Glutamatergic neuron (in vitro differentiated cells): ENCODE results near the gene ASF1A. TPM values are rescaled to one million over a fixed set of nuclear protein-coding genes. Genes with fewer than 3 reads are reported as not detected.

Experiments
- DNase-seq: peaks from one replicate; pipeline ENCODE4 v3.0.0; 2022
- H3K27ac Mint-ChIP-seq: one replicate; pipeline ENCODE4 v1.8.0; 2020; ENCODE audit warnings: mild to moderate bottlenecking, mixed read lengths, inconsistent platforms; ENCODE audit not compliant: unreplicated experiment
- H3K27me3 Mint-ChIP-seq: one replicate; pipeline ENCODE4 v1.8.0; 2020; ENCODE audit warnings: mild to moderate bottlenecking, moderate library complexity, mixed read lengths, inconsistent platforms; ENCODE audit not compliant: unreplicated experiment
- H3K36me3 Mint-ChIP-seq: one replicate; pipeline ENCODE4 v1.8.0; 2020; ENCODE audit warnings: mild to moderate bottlenecking, mixed read lengths, inconsistent platforms; ENCODE audit not compliant: unreplicated experiment
- H3K4me1 Mint-ChIP-seq: one replicate; pipeline ENCODE4 v1.8.0; 2020; ENCODE audit warnings: mild to moderate bottlenecking, low read depth, mixed read lengths, inconsistent platforms; ENCODE audit not compliant: unreplicated experiment
- H3K4me3 Mint-ChIP-seq: one replicate; pipeline ENCODE4 v1.8.0; 2020; ENCODE audit warnings: mild to moderate bottlenecking, mixed read lengths, inconsistent platforms; ENCODE audit not compliant: unreplicated experiment
- H3K9me3 Mint-ChIP-seq: one replicate; pipeline ENCODE4 v1.8.0; 2020; ENCODE audit warnings: mild to moderate bottlenecking, moderate library complexity, mixed read lengths, inconsistent platforms; ENCODE audit not compliant: unreplicated experiment
- long read RNA-seq: library from polyadenylated mRNA; unstranded; transcript quantifications from one replicate; pipeline ENCODE4 v2.0.0, GENCODE V29; 2020; ENCODE audit not compliant: unreplicated experiment
- total RNA-seq: library from RNA; stranded (reverse); fragmentation: NEBNext Ultra II Directional; extraction: Animal tissue kit (Norgen Biotek cat#: 25700); gene quantifications from one replicate; pipeline ENCODE4 v1.2.1, GENCODE V29; 2021; ENCODE audit not compliant: unreplicated experiment
- TF ChIP-seq, protein P1 (sequence below): fragments of 200-600 bp; sonication (generic); IDR thresholded peaks from one replicate; pipeline ENCODE4 v1.5.0; 2021; ENCODE audit not compliant: partially characterized antibody, unreplicated experiment

The ASF1A gene
- 56.1 TPM for total RNA-seq
- long read RNA-seq, transcript ASF1A-201 (4 exons, 2,362 nt), result major isoform, 46 of 52 reads
- long read RNA-seq, partial matches to known transcripts, result 5 of 52 reads
- long read RNA-seq, other reads (novel, unspliced or antisense), result 1 of 52 reads

DNA sequence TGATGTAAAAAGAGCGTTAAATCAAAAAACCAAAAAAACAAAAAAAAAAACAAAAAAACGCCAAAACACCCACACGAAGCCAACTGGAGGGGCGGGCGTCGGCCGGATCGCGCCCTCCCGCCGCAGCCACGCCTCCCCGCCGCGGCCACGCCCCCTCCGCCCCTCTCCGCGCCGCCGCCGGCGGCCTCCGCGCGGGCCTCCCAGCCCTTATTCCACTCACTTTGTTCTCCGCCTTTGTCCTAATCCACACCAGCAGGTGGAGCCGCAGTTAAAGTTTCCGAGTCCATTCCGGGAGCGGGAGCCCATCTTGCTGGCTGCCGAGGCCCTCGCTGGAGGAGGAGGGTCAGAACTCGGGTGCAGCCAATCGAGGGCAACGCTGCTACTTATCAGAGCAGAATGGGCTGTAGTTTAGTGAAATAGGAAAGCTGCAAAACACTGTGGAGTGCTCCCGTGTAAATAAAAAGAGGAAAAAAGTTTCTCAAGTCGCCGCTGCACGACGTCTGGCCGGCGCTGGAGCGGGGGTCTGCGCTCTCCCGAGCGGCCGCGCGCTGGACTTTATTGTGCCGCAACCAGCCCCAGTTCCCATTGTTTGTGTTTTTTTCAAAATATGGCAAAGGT lies at the start of gene ASF1A:
ASF1A (plus strand) TSS at position 346 of the 618 bp plus-strand sequence; CDS start at position 608, 262 bp downstream.
- Mint-ChIP-seq H3K27ac (peak within 1 kb of the TSS; percentile 99), H3K9me3 (peaks cover 13% of the 10 kb centered on the region), H3K27me3 (peaks cover 9% of the 10 kb centered on the region), H3K4me3 (peak within 1 kb of the TSS; percentile 95), H3K4me1 (peaks cover 38% of the 10 kb centered on the region), H3K36me3 (no peaks in the 10 kb centered on the region)
- DNase-seq, result peak; percentile 95
- TF ChIP-seq, protein P1, sequence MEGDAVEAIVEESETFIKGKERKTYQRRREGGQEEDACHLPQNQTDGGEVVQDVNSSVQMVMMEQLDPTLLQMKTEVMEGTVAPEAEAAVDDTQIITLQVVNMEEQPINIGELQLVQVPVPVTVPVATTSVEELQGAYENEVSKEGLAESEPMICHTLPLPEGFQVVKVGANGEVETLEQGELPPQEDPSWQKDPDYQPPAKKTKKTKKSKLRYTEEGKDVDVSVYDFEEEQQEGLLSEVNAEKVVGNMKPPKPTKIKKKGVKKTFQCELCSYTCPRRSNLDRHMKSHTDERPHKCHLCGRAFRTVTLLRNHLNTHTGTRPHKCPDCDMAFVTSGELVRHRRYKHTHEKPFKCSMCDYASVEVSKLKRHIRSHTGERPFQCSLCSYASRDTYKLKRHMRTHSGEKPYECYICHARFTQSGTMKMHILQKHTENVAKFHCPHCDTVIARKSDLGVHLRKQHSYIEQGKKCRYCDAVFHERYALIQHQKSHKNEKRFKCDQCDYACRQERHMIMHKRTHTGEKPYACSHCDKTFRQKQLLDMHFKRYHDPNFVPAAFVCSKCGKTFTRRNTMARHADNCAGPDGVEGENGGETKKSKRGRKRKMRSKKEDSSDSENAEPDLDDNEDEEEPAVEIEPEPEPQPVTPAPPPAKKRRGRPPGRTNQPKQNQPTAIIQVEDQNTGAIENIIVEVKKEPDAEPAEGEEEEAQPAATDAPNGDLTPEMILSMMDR, result peak; percentile 39

DNA sequence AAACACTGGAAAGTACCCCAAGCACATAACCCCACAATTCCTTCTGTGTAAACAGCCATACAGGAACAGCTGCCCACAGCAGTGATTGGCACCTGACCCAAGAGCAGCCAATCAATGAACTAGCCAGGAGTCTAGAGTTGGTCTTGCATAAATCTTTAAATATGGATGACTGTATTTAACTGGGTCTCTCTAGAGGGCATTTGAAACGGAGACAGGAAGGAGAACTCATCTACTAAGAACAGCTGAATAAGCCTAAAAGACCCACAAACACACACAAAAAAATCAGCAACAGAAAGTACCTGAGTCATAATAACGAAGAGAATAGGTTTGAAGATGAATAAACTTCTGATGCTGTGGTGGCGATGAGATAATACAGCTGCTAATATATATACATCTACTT lies 49.0 kb upstream of the ASF1A start:
- Mint-ChIP-seq H3K27ac (peak overlapping the region; percentile 72), H3K9me3 (peaks cover 3% of the 10 kb centered on the region), H3K36me3 (no peaks in the 10 kb centered on the region), H3K4me3 (peak overlapping the region; percentile 31), H3K4me1 (peaks cover 13% of the 10 kb centered on the region), H3K27me3 (peaks cover 3% of the 10 kb centered on the region)
- TF ChIP-seq, protein P1, result no peak
- DNase-seq, result peak; percentile 42

DNA sequence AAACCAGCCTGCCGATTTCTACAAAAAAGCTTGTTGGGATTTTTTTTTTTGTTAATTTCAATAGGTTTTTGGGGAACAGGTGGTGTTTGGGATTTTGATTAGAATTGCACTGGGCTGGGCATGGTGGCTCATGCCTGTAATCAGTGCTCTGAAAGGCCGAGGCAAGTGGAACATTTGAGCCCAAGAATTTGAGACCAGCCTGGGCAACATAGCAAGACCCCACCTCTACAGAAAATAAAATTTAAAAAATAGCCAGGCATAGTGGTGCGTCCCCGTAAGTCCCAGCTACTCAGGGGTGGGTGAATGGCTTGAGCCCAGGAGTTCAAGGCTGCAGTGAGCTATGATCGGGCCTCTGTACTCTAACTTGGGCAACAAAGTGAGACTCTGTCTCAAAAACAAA lies 40.5 kb upstream of the ASF1A start:
- no peaks in the 10 kb centered on the region for H3K4me1 Mint-ChIP-seq
- TF ChIP-seq, protein P1, result no peak
- no peaks in the 10 kb centered on the region for H3K27me3 Mint-ChIP-seq
- H3K27ac Mint-ChIP-seq, result no peak overlapping the region
- no peaks in the 10 kb centered on the region for H3K36me3 Mint-ChIP-seq
- no peaks in the 10 kb centered on the region for H3K9me3 Mint-ChIP-seq
- DNase-seq, result no peak
- no peak overlapping the region for H3K4me3 Mint-ChIP-seq

DNA sequence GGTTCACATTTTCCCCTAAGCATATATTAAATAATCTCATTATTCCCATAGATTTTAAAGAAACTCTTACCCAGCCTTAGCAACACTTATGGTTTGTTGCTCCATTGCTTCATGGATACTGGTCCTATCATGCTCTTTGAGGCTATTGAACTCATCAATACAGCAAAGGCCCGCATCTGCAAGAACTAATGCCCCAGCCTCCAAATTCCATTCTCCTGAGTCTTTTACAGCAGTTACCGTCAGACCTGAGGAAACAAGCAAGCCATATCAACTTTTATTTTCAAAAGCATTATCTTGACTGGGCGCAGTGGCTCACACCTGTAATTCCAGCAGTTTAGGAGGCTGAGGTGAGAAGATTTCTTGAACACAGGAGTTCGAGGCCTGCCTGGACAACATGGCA lies 37.7 kb upstream of the ASF1A start:
- Mint-ChIP-seq H3K36me3 (peaks cover 5% of the 10 kb centered on the region), H3K27me3 (no peaks in the 10 kb centered on the region), H3K4me3 (no peak overlapping the region), H3K4me1 (no peaks in the 10 kb centered on the region), H3K27ac (no peak overlapping the region), H3K9me3 (peaks cover 2% of the 10 kb centered on the region)
- no peak for DNase-seq
- TF ChIP-seq, protein P1, result no peak

DNA sequence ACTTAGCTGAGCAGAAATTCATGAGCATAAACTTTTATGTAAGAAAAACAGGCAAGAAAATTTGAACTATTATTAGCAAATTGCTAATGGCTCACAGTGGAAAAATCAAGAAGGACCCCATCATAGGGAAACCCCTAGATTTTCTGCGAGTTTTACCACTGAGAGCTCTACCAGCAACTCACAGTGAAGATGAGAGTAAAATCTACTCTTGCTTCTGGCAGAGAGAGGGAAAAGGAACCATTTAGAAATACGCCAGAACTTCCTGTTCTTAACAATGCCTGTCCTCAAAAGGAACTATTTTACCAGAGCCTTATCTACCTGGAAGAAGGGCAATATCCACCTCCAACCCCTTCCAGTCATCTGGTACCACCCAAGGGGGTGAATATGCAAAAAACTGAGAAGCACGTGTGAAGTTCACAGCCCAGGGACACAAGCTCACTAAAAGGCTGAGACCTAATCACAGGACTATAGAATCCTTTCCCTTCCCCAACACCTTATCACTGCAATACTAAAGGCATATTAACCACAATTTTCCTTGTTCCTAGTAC lies 34.4 kb upstream of the ASF1A start:
- TF ChIP-seq, protein P1, result no peak
- Mint-ChIP-seq H3K27me3 (no peaks in the 10 kb centered on the region), H3K4me1 (no peaks in the 10 kb centered on the region), H3K9me3 (peaks cover 7% of the 10 kb centered on the region), H3K36me3 (peaks cover 12% of the 10 kb centered on the region), H3K27ac (no peak overlapping the region), H3K4me3 (no peak overlapping the region)
- DNase-seq, result no peak
